B cell (primary cell): Measurements from ENCODE around the gene TLR9. TPM values are rescaled to one million over a fixed set of nuclear protein-coding genes. Genes with fewer than 3 reads are reported as not detected.

ENCODE experiments used
- ATAC-seq: fragments of 200-7000 bp; cut with Tn5 transposase; one replicate; pipeline ENCODE4 v1.10.0; 2021; ENCODE audit warnings: low read depth, mild to moderate bottlenecking, moderate number of reproducible peaks, moderate library complexity
- CTCF ChIA-PET: fragments of 350-600 bp; sonication (Branson Sonifier 250); formaldehyde crosslinking; loops from one replicate; lab custom pipeline; 2021; ENCODE audit warnings: antibody characterized with exemption, inconsistent platforms; lab: Charles Lee
- POLR2A ChIA-PET: fragments of 350-600 bp; sonication (Branson Sonifier 250); formaldehyde crosslinking; loops from one replicate; lab custom pipeline; 2021; ENCODE audit warnings: antibody characterized with exemption; lab: Charles Lee
- DNase-seq: peaks from one replicate; pipeline ENCODE4 v3.0.0; 2013
- H2AFZ ChIP-seq: 2 replicates; pipeline ENCODE4 v1.6.1; 2012; ENCODE audit warnings: mild to moderate bottlenecking, low read depth, low read length; ENCODE audit not compliant: insufficient read depth, poor library complexity, severe bottlenecking
- H3K27ac ChIP-seq, 2 donors: 1 replicate in 1 of 2; 2 replicates in 1 of 2; pipeline ENCODE4 v1.5.1; 2012 to 2013; ENCODE audit warnings: low read length in 2 of 2, mild to moderate bottlenecking in 2 of 2, moderate library complexity in 1 of 2
- H3K27me3 ChIP-seq, 4 experiments: fragments of 200-600 bp in 1 of 4; sonication (generic) in 1 of 4; replicated peaks in 1 of 4; 1 replicate in 2 of 4; 2 replicates in 2 of 4; pipeline versions ENCODE4 v1.6.1 to v1.7.0; 2013 to 2016; ENCODE audit warnings: low read length in 3 of 4, mild to moderate bottlenecking in 2 of 4, mixed read lengths in 1 of 4, moderate library complexity in 1 of 4; ENCODE audit not compliant: insufficient read depth in 4 of 4, control insufficient read depth in 3 of 4; ENCODE audit errors: control extremely low read depth in 1 of 4
- H3K36me3 ChIP-seq, 2 experiments: replicated peaks in 1 of 2; 1 replicate in 1 of 2; 2 replicates in 1 of 2; pipeline versions ENCODE4 v1.6.1 to v1.7.1; 2013; ENCODE audit warnings: low read length in 1 of 2; ENCODE audit not compliant: insufficient read depth in 2 of 2, control insufficient read depth in 1 of 2; ENCODE audit errors: control extremely low read depth in 1 of 2, extremely low read depth in 1 of 2
- H3K4me1 ChIP-seq, 2 donors: fragments of 200-600 bp in 1 of 2; sonication (generic) in 1 of 2; 1 replicate in 1 of 2; 2 replicates in 1 of 2; pipeline versions ENCODE4 v1.5.1 to v1.6.1; 2013 to 2017; ENCODE audit warnings: low read length in 2 of 2; ENCODE audit not compliant: control insufficient read depth in 2 of 2, insufficient read depth in 2 of 2
- H3K4me2 ChIP-seq: replicated peaks from 2 replicates; pipeline ENCODE3; 2012; ENCODE audit warnings: mild to moderate bottlenecking, low read depth, low read length; ENCODE audit not compliant: poor library complexity, severe bottlenecking
- H3K4me3 ChIP-seq, 5 experiments: fragments of 200-600 bp in 1 of 5; sonication (generic) in 1 of 5; 1 replicate in 3 of 5; 2 replicates in 2 of 5; pipeline versions ENCODE4 v1.5.1 to v1.7.0; 2011 to 2016; ENCODE audit warnings: low read length in 4 of 5, mild to moderate bottlenecking in 4 of 5, low read depth in 2 of 5, control low read depth in 1 of 5, moderate library complexity in 1 of 5; ENCODE audit not compliant: insufficient read depth in 1 of 5; ENCODE audit errors: control extremely low read depth in 1 of 5, extremely low read depth in 1 of 5
- H3K79me2 ChIP-seq: fragments of 200-600 bp; sonication (generic); one replicate; pipeline ENCODE4 v1.6.0; 2016; ENCODE audit warnings: low read length; ENCODE audit not compliant: control insufficient read depth, insufficient read depth
- H3K9ac ChIP-seq: fragments of 200-600 bp; sonication (generic); 2 replicates; pipeline ENCODE4 v1.6.1; 2017; ENCODE audit warnings: mild to moderate bottlenecking, low read length, moderate library complexity
- H3K9me3 ChIP-seq, 3 donors: one replicate each; pipeline versions ENCODE4 v1.6.1 to v1.7.1; 2013; ENCODE audit warnings: low read length in 2 of 3; ENCODE audit not compliant: control insufficient read depth in 2 of 3, insufficient read depth in 1 of 3; ENCODE audit errors: control extremely low read depth in 1 of 3
- H4K20me1 ChIP-seq: 2 replicates; pipeline ENCODE4 v1.6.0; 2012; ENCODE audit warnings: mild to moderate bottlenecking, low read length; ENCODE audit not compliant: insufficient read depth, control insufficient read depth, poor library complexity, severe bottlenecking
- H3K27ac Mint-ChIP-seq: one replicate; pipeline ENCODE4 v1.8.0; 2021; ENCODE audit warnings: mixed read lengths
- H3K27me3 Mint-ChIP-seq: one replicate; pipeline ENCODE4 v1.8.0; 2021; ENCODE audit warnings: mixed read lengths
- H3K4me1 Mint-ChIP-seq: one replicate; pipeline ENCODE4 v1.8.0; 2021; ENCODE audit warnings: mixed read lengths
- H3K4me3 Mint-ChIP-seq: one replicate; pipeline ENCODE4 v1.8.0; 2021; ENCODE audit warnings: mixed read lengths
- H3K9me3 Mint-ChIP-seq: one replicate; pipeline ENCODE4 v1.8.0; 2022; ENCODE audit warnings: mixed read lengths; ENCODE audit not compliant: insufficient read depth
- CTCF ChIP-seq: fragments of 200-600 bp; IDR thresholded peaks from one replicate; pipeline ENCODE4 v1.8.0; 2022; ENCODE audit warnings: antibody characterized with exemption, mild to moderate bottlenecking
- EZH2 ChIP-seq: IDR thresholded peaks from 2 replicates; pipeline ENCODE4 v1.6.1; 2012; ENCODE audit warnings: borderline replicate concordance, low read depth, mild to moderate bottlenecking, moderate library complexity, low read length; ENCODE audit not compliant: insufficient read depth, poor library complexity, severe bottlenecking
- WGBS: methylation state at CpG from one replicate; pipeline ENCODE4 v1.1.5; 2013; ENCODE audit warnings: missing lambda C conversion rate; ENCODE audit not compliant: insufficient coverage; 5-methylcytosine and 5-hydroxymethylcytosine counted together
- intact Hi-C: fragments of 100-400 bp; cut with micrococcal nuclease; formaldehyde crosslinking; loops from one replicate; pipeline ENCODE4 v1.10.0; 2022
- polyA plus RNA-seq: library from polyadenylated mRNA; depleted of rRNA; stranded (reverse); fragments of >200 nt; gene quantifications from 2 replicates; pipeline ENCODE4 v1.2.3, GENCODE V29; 2012
- total RNA-seq, 2 donors: library from RNA; stranded (reverse); fragments of 120-200 nt in 1 of 2; gene quantifications; 1 replicate in 1 of 2; 2 replicates in 1 of 2; pipeline versions ENCODE4 v1.2.3 to v1.2.4, GENCODE V29; 2013 to 2022

The TLR9 gene
- total and polyA plus RNA-seq, 2 donors (not counting 1 experiment from before 2014, with no cell fraction given), result 3.7 to 21.0 TPM

GRCh38 chr3:52216585-52217408 is 8.6 kb downstream of the TLR9 start:
- Histone ChIP-seq H3K4me1 (peaks cover 42 to 55% of the 10 kb centered on the region in 2 donors), H3K4me3 (no peak overlapping the region), H3K4me2 (peak overlapping the region; percentile 37), H3K9ac (no peak overlapping the region), H4K20me1 (peaks cover 26% of the 10 kb centered on the region), H3K9me3 (no peaks in the 10 kb centered on the region), H3K27ac (peak overlapping the region; percentile 14 to 27), H3K36me3 (peaks cover 1 to 73% of the 10 kb centered on the region in 2 experiments), H3K79me2 (peaks cover 37% of the 10 kb centered on the region), H3K27me3 (no peaks in the 10 kb centered on the region), H2AFZ (no peak overlapping the region)
- WGBS, result 48% methylated on average over 11 of the region's 13 CpGs
- ATAC-seq, result no peak
- Mint-ChIP-seq H3K27ac (peak overlapping the region; percentile 71), H3K9me3 (no peaks in the 10 kb centered on the region), H3K4me1 (peaks cover 45% of the 10 kb centered on the region), H3K4me3 (no peak overlapping the region), H3K27me3 (no peaks in the 10 kb centered on the region)
- TF ChIP-seq CTCF (no peak), EZH2 (no peak)
- ChIA-PET POLR2A (interaction anchor here (0.9 kb wide), 1 partner anchor 9 kb away, joined by 3 read pairs; the partner anchor contains the start of gene TLR9), CTCF (interaction anchor here (1.6 to 12.3 kb wide), 4 partner anchors 9 to 122 kb away, joined by 7 to 265 read pairs (median 92); partner anchors contain the start of genes GLYCTK, TLR9 and WDR82)
- intact Hi-C loops, result no loop called here
- no peak for DNase-seq

GRCh38 chr3:52215351-52215750 is 10.1 kb downstream of the TLR9 start:
- ChIA-PET POLR2A (no interaction called here), CTCF (interaction anchor here (0.8 to 1.6 kb wide), 2 partner anchors 10 to 124 kb away, joined by 3 to 7 read pairs; partner anchors contain the start of gene TLR9)
- Histone ChIP-seq H3K4me2 (no peak overlapping the region), H3K9ac (no peak overlapping the region), H3K4me1 (peaks cover 34 to 40% of the 10 kb centered on the region in 2 donors), H3K27ac (no peak overlapping the region), H3K27me3 (no peaks in the 10 kb centered on the region), H2AFZ (no peak overlapping the region), H3K4me3 (no peak overlapping the region), H3K9me3 (no peaks in the 10 kb centered on the region), H4K20me1 (peaks cover 13% of the 10 kb centered on the region), H3K79me2 (peaks cover 23% of the 10 kb centered on the region), H3K36me3 (peaks cover 1 to 74% of the 10 kb centered on the region in 2 experiments)
- no peaks in the 10 kb centered on the region for H3K9me3 Mint-ChIP-seq
- peaks cover 34% of the 10 kb centered on the region for H3K4me1 Mint-ChIP-seq
- ATAC-seq, result no peak
- intact Hi-C loops, result no loop called here
- TF ChIP-seq EZH2 (no peak), CTCF (no peak)
- no peak for DNase-seq
- H3K27me3 Mint-ChIP-seq, result no peaks in the 10 kb centered on the region
- 94% methylated on average over 5 of the region's 7 CpGs for WGBS
- no peak overlapping the region for H3K27ac Mint-ChIP-seq
- no peak overlapping the region for H3K4me3 Mint-ChIP-seq
